Stimulated activated CD4-positive, alpha-beta T cell treated with anti-CD3 and anti-CD28 coated beads, TNF-alpha, amount 100 ng/mL, for 48 hours (primary cell): Measurements from ENCODE around the gene ENPP1.

Experiments
- DNase-seq, 3 donors: peaks; one replicate each; pipeline ENCODE4 v3.0.0-alpha.2; 2020; ENCODE audit warnings: low read depth in 3 of 3

The ENPP1 gene

DNA sequence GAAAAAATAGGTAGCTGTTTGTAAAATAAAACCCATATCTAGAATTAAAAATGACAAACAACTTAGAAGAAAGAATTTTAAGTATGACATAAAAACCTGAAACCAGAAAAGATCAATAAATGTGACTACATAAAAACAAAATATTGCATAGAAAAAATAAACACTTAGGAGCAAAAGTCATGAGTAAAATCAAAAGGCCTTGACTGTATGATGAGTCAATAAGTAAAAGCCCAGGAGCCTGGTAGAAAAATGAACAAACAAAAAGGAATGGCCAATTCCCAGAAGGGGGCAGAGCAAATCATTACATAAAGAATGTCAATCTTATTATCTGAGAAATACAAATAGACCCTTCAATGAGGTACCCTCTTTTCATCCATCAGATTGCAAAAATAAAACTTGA, 20.7 kb upstream of the ENPP1 start:
- DNase-seq, result no peak

- DNase-seq, result no peak
These were observed 19.8 kb upstream of the ENPP1 start for GRCh38 chr6:131787766-131788712.

DNA sequence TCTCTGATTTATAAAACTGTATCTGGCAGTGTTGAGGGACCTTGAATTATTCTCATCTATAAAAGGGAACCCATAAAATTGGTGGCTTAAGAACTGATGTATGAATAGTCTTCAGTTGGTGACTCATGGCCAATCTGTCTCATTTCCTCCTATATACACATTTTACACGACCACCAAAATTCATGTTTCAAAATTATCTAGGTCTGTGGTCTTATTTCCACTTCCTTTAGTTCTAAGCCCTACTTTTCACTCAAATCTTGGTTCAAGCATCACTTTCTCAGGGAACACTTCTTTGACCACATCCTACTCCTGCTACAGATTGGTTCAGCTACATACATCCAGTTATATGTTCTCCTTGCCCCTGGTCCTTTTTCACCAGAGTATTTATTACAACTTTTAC, 18.6 kb upstream of the ENPP1 start:
- DNase-seq, result no peak

DNA sequence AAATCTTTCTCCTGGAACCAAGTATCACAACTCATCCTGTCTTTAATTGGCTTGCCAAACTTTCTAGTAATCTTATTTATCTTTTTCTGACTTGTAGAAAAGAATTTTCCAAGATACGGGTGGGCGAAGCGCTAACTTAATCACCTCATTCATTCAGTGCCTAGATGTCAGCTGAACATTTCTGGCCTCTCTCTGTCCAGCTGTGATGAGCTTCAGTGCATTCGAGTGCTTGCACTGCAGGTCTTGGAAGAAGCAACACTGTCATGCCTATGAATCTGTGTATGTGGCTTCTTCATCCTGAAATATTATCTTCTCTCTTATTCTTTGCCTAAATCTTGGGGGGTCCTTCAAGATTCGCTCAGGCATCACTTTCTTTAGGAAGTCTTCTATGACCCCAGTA, 16.3 kb upstream of the ENPP1 start:
- DNase-seq, result no peak

DNA sequence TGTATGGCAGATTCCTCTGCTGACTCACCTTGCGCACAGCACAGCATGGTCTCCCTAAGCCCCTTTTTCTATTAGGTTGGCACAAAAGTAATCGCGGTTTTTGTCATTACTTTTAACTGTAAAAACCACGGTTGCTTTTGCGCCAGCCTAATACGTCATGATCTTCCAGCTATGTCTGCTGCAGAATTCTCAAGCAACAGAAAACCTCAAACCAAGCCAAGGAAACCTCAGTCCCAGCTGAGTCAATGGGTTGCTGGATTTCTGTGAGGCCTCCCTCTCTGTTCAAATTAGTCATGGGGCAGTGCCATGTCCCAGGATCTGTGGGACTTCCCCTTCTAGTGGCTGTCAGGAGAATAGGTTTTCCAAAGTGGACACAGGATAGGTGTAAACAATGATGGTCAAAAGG, 15.7 kb upstream of the ENPP1 start:
- DNase-seq, result peak in 1 of 3 donors; percentile 10

DNA sequence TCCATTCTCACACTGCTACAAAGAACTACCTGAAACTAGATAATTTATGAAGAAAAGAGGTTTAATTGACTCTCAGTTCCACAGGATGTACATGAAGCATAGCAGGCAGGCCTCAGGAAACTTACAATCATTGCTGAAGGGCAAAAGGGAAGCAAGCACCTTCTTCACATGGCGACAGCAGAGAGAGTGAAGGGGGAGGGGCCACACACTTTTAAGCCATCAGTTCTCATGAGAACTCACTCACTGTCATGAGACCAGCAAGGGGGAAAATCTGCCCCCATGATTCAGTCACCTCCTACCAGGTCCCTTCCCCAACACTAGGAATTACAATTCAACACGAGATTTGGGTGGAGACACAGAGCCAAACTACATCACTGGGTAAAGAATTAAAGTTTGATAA, 12.5 kb upstream of the ENPP1 start:
- no peak for DNase-seq

- DNase-seq, result no peak
These were observed 5.5 kb upstream of the ENPP1 start for GRCh38 chr6:131802347-131802746.

DNA sequence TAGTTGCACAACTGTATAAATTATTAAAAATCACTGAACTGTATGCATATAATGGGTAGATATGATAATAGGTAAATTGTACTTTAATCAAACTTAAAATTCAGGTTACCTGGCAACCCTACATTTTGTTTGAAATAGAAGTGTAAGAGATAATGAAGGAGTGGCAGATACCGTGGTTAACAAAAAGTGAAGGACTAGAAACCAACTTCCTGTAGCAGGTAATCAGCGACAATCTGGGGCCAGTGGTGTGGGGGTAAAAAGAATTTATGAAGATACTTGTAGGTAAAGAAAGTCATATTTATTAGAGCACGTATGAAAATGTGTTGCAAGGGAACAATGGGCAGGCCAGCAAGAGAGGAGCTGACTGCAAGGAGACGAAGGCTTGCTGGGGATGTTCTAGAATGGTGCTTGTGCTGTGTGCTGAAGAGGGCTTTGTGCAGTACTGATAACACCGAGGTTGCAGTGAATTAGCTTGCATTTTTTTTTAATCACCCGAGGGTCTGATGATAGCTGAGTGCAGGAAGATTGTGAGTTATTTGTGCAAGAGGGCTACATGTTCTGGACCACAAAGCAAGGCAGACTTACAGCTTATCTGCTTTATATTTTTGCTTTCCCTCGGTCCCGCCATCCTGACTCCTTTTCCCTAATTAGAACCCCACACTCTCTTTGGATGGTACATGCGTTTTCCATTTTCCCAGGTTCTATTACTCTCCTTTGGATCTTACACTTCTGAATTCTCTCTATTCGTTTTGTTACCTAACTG, 4.6 kb upstream of the ENPP1 start:
- DNase-seq, result no peak

- no peak for DNase-seq
These were observed 3.7 kb upstream of the ENPP1 start for GRCh38 chr6:131804131-131804530.

GRCh38 chr6:131807321-131807643, 538 bp upstream of the ENPP1 start:
- no peak for DNase-seq

- no peak for DNase-seq
These were observed 845 bp downstream of the ENPP1 start for GRCh38 chr6:131808460-131809269.

- no peak for DNase-seq
These were observed 3.7 kb downstream of the ENPP1 start for GRCh38 chr6:131811500-131811899.

DNA sequence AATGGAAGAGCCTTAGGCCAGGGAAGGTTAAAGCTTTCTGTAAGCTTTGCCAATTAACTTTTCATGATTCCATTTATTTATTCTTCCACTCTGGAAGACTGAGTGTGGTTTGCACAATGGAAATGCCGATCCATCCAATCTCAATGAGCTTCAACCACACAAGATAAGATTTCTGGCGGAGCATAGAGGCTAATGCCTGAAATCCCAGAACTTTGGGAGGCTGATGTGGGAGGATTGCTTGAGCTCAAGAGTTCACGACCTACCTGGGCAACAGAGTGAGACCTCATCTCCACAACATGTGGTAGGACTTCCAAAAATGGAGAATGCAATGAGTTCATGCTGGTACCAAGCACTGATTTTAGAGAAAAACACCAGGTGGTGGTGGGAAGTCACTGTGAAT, 6.2 kb downstream of the ENPP1 start:
- DNase-seq, result no peak

- no peak for DNase-seq
These were observed 9.0 kb downstream of the ENPP1 start for GRCh38 chr6:131816869-131817268.

DNA sequence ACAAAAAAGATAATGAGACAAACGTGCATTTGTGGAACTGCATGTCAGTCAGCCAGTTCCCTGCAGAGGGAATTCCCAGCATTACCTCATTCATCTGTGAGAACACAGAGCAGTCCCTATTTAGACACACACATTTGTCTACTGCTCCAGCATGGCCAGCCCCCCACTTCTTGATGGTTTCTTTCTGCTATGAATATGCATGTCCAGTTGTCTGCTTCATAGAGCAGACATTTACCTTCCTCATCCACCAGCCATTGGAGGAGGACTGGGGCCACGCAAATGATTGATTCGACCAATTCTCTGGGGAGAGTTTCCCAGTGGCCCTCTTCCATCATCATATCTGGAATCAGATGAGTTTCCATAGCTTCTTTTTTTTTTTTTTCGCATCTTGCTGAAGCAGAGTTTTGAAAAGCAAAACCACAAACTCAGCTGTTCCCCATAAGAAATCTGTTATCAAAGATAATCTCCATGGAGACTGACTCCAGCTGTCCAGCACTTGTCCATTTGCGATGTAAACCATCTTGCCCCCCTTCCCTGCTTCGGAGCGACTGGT, 11.8 kb downstream of the ENPP1 start:
- DNase-seq, result no peak

- no peak for DNase-seq
These were observed 13.4 kb downstream of the ENPP1 start for GRCh38 chr6:131821010-131821807.

DNA sequence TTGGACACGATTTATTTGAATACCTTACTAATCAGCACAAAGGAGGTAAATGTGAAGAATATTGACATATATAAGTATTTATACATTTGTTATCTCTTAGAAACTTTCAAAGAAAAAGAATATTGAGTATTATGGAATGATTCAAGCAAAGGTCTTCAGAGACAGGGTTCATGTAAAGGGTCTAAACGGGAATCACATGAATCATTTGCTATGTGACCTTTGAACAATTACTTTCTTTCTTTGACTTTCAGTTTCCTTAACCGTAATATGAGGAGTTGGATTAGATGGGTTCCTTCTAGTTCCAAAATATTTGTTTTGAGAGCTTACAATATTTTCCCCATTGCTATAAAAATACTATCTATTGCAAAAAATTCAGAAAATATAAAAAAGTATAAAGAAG, 14.3 kb downstream of the ENPP1 start:
- no peak for DNase-seq

DNA sequence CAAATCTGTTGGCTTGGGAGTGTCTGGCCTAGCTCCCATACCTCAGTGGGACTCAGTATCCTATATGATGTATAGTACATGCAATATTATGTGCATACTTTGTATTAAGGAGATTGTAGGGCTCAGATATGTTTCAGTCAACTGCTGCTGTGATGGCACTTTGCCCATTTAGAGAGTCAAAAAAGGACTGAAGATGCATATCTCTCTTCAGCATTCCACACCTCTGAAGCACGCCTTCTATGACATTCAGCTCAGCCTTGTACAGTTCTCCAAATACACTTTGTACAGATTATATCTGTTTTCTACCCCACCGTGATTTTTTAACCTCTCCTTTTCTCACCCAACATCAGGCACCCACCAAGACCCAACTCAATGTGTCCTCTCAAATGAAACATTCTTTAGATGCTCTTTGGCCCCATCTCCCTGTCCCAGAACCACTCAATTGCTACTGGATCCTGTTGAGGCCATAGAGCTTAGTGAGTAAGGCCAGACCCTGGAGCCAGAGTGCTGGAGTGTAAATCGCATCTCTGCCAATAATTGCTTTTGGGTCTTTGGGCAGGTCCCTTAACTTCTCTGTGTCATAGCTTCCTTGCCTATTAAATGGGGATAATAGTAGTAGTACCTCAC, 15.6 kb downstream of the ENPP1 start:
- no peak for DNase-seq

GRCh38 chr6:131825946-131826345, 18.1 kb downstream of the ENPP1 start:
- DNase-seq, result no peak

- DNase-seq, result no peak
These were observed 20.3 kb downstream of the ENPP1 start for GRCh38 chr6:131828080-131828479.

GRCh38 chr6:131828951-131829350, 21.1 kb downstream of the ENPP1 start:
- DNase-seq, result no peak
